ENCODE measurements around the gene KRT33A. TPM values are rescaled to one million over a fixed set of nuclear protein-coding genes. Genes with fewer than 3 reads are reported as not detected.
"Not testable (repeated sequence)": the region's sequence is repeated elsewhere in the genome, so short reads cannot be mapped to it uniquely, and the experiment has no call there.

Gene KRT33A
- total RNA-seq, 2 experiments from 2014 or later: not detected

DNA sequence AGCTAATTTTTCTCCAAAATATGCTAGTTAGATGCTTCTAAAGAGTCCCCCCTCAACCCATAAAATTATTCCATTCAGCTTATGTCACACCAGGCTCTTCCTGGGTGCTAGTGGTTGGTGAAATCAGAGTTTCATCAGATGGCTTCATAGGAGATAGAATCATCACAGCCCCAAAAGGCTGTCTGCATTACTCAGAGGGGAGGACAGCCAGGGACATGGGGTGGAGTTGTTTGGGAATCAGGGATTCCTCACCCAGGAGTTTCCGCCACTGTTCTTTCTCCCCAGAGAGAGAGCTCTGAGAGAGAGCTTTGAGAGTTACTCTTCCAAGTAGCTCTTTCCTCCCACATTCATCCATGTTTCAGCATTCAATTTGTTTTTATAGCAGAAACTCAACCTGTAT, 31.8 kb upstream of the KRT33A start:
- DNase-seq (no peak), ATAC-seq (ENCODE audit: low read depth) (no peak)
- Mint-ChIP-seq H3K36me3 (no peaks in the 10 kb centered on the region), H3K4me3 (no peak overlapping the region), H3K9me3 (peaks cover 6% of the 10 kb centered on the region), H3K27ac (no peak overlapping the region), H3K4me1 (no peaks in the 10 kb centered on the region), H3K27me3 (peaks cover 6% of the 10 kb centered on the region)
- POLR2A ChIA-PET: no interaction called here

- DNase-seq; H3K27ac Mint-ChIP-seq; POLR2A ChIA-PET; ATAC-seq (ENCODE audit: low read depth); H3K36me3 Mint-ChIP-seq; H3K4me3 Mint-ChIP-seq; H3K27me3 Mint-ChIP-seq; H3K9me3 Mint-ChIP-seq; H3K4me1 Mint-ChIP-seq: not testable (repeated sequence)
These were observed 31.3 kb upstream of the KRT33A start, which contains the start of gene KRT34 for GRCh38 chr17:41381943-41382342. Gene KRT34, minus strand, starts transcription at chr17:41382306. Its CDS starts 60 bp downstream, at chr17:41382246.

GRCh38 chr17:41380091-41380490, 29.5 kb upstream of the KRT33A start:
- ATAC-seq (ENCODE audit: low read depth); H3K27ac Mint-ChIP-seq; POLR2A ChIA-PET; H3K9me3 Mint-ChIP-seq; H3K36me3 Mint-ChIP-seq; DNase-seq; H3K4me1 Mint-ChIP-seq; H3K27me3 Mint-ChIP-seq; H3K4me3 Mint-ChIP-seq: not testable (repeated sequence)

DNA sequence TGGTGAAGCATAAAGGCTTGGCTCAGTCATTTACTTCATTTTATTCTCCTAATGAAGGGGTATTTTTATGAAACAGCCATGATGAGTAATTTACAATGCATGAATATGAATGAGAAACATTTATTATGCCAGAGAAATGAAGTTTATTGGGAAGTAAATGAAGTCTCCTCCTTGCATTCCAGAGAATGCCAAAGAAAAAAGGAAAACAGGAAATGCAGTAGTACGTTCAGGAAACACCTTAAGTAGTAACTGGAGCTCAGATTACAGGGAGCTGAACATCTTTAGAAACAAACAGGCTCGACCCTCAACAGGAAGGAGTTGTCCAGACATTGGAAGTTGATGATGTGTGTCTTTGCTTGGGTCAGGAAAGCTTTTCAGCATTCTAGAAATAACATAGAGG, 26.9 kb upstream of the KRT33A start:
- H3K36me3 Mint-ChIP-seq: no peaks in the 10 kb centered on the region
- H3K27ac Mint-ChIP-seq: no peak overlapping the region
- DNase-seq (no peak), ATAC-seq (ENCODE audit: low read depth) (no peak)
- H3K4me3 Mint-ChIP-seq: no peak overlapping the region
- POLR2A ChIA-PET: no interaction called here
- no peaks in the 10 kb centered on the region for H3K4me1 Mint-ChIP-seq
- H3K27me3 Mint-ChIP-seq: no peaks in the 10 kb centered on the region
- peaks cover 2% of the 10 kb centered on the region for H3K9me3 Mint-ChIP-seq

DNA sequence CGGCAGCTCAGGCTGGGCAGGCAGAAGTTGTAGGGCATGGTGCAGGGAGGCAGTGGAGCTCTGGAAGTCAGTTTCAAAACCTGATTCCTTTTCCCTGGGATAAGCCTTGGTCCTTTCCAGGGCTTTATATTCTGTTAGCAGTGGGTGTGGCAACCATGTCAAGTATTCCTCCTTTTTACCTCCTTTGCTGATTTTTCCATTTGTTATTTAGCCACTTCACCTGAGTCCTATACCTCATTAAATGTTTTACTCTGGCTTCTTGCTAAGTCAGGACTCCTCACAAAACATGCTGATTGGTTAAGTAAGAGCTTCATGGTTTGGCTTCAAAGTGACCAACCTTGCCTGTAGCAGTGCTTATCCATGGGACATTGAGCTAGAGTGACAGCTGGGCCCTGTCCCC, 19.1 kb upstream of the KRT33A start, which contains the start of gene KRT33B:
KRT33B (minus strand) TSS at position 101 of the 400 bp plus-strand sequence; CDS start at position 38, 63 bp downstream.
- Mint-ChIP-seq H3K4me3 (no peak within 1 kb of the TSS), H3K9me3 (no peaks in the 10 kb centered on the region), H3K4me1 (no peaks in the 10 kb centered on the region), H3K27ac (no peak within 1 kb of the TSS), H3K36me3 (no peaks in the 10 kb centered on the region), H3K27me3 (no peaks in the 10 kb centered on the region)
- POLR2A ChIA-PET: no interaction called here
- no peak for DNase-seq
- no peak for ATAC-seq (ENCODE audit: low read depth)

- Mint-ChIP-seq H3K27me3 (no peaks in the 10 kb centered on the region), H3K4me3 (no peak overlapping the region), H3K36me3 (no peaks in the 10 kb centered on the region), H3K9me3 (no peaks in the 10 kb centered on the region), H3K4me1 (no peaks in the 10 kb centered on the region), H3K27ac (no peak overlapping the region)
- no peak for ATAC-seq (ENCODE audit: low read depth)
- DNase-seq: no peak
- POLR2A ChIA-PET: no interaction called here
These were observed 18.4 kb upstream of the KRT33A start for GRCh38 chr17:41369023-41369422.

DNA sequence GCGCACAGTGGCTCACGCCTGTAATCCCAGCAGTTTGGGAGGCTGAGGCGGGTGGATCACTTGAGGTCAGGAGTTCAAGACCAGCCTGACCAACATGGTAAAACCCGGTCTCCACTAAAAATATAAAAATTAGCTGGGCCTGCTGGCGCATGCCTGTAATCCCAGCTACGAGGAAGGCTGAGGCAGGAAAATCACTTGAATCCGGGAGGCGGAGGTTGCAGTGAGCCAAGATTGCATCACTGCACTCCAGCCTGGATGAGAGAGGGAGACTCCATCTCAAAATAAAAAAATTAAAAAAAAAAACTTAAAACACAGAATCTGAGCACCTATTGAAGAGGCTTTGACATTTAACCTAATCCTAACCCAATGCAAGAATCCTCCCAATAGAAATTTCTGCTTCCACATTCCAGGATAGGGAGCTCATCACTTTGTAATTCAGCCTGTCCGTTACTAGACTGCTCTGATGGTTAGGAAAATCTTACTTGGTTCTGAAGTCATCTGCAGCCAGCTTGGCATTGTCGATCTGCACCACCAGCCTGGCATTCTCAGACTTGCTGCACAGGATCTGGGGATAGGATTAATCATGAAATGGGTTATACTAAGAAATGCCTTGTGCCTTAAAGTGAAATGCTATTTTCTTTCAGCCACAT, 16.9 kb upstream of the KRT33A start:
- no peaks in the 10 kb centered on the region for H3K36me3 Mint-ChIP-seq
- no peaks in the 10 kb centered on the region for H3K4me1 Mint-ChIP-seq
- no peaks in the 10 kb centered on the region for H3K9me3 Mint-ChIP-seq
- no peaks in the 10 kb centered on the region for H3K27me3 Mint-ChIP-seq
- H3K27ac Mint-ChIP-seq: no peak overlapping the region
- no peak overlapping the region for H3K4me3 Mint-ChIP-seq
- POLR2A ChIA-PET: no interaction called here
- DNase-seq (no peak), ATAC-seq (ENCODE audit: low read depth) (no peak)

GRCh38 chr17:41366070-41366469, 15.4 kb upstream of the KRT33A start:
- POLR2A ChIA-PET: no interaction called here
- ATAC-seq (ENCODE audit: low read depth): no peak
- Mint-ChIP-seq H3K27ac (no peak overlapping the region), H3K4me1 (no peaks in the 10 kb centered on the region), H3K4me3 (no peak overlapping the region), H3K27me3 (peaks cover 2% of the 10 kb centered on the region), H3K9me3 (no peaks in the 10 kb centered on the region), H3K36me3 (no peaks in the 10 kb centered on the region)
- DNase-seq: no peak

DNA sequence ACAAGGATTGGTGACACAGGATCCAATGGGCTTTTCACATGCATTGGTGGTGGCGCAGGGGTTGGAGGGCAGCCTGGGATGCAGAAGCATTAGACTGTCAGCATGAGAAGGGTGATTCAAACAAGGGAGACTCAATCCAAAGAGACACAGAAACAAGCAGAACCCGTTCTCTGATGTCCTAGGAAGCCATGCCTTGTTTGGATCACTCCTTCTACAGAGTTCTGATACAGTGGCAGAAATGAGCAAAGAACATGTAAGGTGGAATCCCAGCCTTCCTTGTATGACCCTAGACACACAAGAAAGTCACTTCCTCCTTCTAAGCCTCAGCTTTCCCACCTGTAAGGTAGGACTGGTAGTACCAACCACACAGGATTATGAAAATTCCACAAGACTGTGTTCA, 13.3 kb upstream of the KRT33A start:
- Mint-ChIP-seq H3K27ac (no peak overlapping the region), H3K4me1 (no peaks in the 10 kb centered on the region), H3K9me3 (no peaks in the 10 kb centered on the region), H3K27me3 (peaks cover 2% of the 10 kb centered on the region), H3K4me3 (no peak overlapping the region), H3K36me3 (no peaks in the 10 kb centered on the region)
- ATAC-seq (ENCODE audit: low read depth): no peak
- POLR2A ChIA-PET: no interaction called here
- DNase-seq: no peak

DNA sequence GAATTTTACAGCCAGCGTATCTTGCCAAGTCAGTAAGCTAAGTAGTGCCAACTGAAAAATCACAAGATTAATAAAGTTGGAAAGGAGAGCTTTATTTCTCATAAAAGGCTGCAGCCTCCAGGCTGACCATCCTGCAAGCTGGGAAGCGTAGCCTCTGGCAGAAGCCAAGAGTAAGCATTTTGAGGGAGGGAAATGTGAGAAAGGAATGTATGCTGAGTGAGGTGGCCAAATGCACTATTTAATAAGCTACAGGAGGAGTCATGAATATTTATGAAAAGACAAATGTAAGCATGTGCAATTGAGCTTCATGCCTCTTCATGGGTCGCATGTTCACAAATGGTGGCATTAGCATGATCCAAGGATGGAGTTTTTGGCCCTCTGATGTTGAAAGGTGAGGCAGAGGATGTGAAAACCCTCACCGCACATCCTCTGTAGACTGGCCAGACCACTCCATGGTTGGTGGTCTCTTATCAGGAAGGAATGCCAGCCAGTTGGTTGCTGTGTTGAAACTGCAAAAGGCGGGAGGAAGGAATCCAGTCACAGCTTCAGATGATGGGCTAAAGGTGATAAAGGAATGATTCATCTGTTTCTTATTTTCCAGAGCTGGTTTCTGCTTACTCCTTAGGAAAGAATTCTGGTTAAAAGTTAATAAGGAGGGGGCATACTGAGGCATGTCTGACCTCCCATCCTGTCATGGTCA, 9.8 kb upstream of the KRT33A start:
- no peak for ATAC-seq (ENCODE audit: low read depth)
- Mint-ChIP-seq H3K27me3 (peaks cover 2% of the 10 kb centered on the region), H3K27ac (no peak overlapping the region), H3K4me3 (no peak overlapping the region), H3K9me3 (no peaks in the 10 kb centered on the region), H3K36me3 (no peaks in the 10 kb centered on the region), H3K4me1 (no peaks in the 10 kb centered on the region)
- no peak for DNase-seq
- POLR2A ChIA-PET: no interaction called here

GRCh38 chr17:41354536-41354935, 3.9 kb upstream of the KRT33A start:
- peaks cover 8% of the 10 kb centered on the region for H3K27me3 Mint-ChIP-seq

GRCh38 chr17:41352597-41353366, 2.2 kb upstream of the KRT33A start:
- POLR2A ChIA-PET: interaction anchor here (1.2 kb wide), 1 partner anchor 336 kb away, joined by 3 read pairs; no protein-coding TSS in a partner anchor
- H3K27ac Mint-ChIP-seq: no peak overlapping the region

More at GRCh38 chr17:41354536-41354935, 3.9 kb upstream of the KRT33A start:
- no peaks in the 10 kb centered on the region for H3K4me1 Mint-ChIP-seq
- POLR2A ChIA-PET: no interaction called here
- H3K9me3 Mint-ChIP-seq: no peaks in the 10 kb centered on the region
- no peak overlapping the region for H3K4me3 Mint-ChIP-seq
- ATAC-seq (ENCODE audit: low read depth): no peak
- no peaks in the 10 kb centered on the region for H3K36me3 Mint-ChIP-seq
- H3K27ac Mint-ChIP-seq: no peak overlapping the region
- no peak for DNase-seq

GRCh38 chr17:41351177-41351576, 549 bp upstream of the KRT33A start:
- H3K9me3 Mint-ChIP-seq: no peaks in the 10 kb centered on the region
- H3K4me3 Mint-ChIP-seq: no peak overlapping the region
- DNase-seq: no peak
- no peaks in the 10 kb centered on the region for H3K4me1 Mint-ChIP-seq
- H3K27ac Mint-ChIP-seq: no peak overlapping the region
- H3K36me3 Mint-ChIP-seq: no peaks in the 10 kb centered on the region
- ATAC-seq (ENCODE audit: low read depth): no peak
- POLR2A ChIA-PET: no interaction called here
- H3K27me3 Mint-ChIP-seq: peaks cover 8% of the 10 kb centered on the region

More at GRCh38 chr17:41352597-41353366, 2.2 kb upstream of the KRT33A start:
- no peaks in the 10 kb centered on the region for H3K4me1 Mint-ChIP-seq
- H3K4me3 Mint-ChIP-seq: no peak overlapping the region
- H3K36me3 Mint-ChIP-seq: no peaks in the 10 kb centered on the region
- DNase-seq (no peak), ATAC-seq (ENCODE audit: low read depth) (no peak)
- H3K9me3 Mint-ChIP-seq: no peaks in the 10 kb centered on the region
- H3K27me3 Mint-ChIP-seq: peaks cover 8% of the 10 kb centered on the region

Measured in activated naive CD8-positive, alpha-beta T cell treated with anti-CD3 and anti-CD28 coated beads, Interleukin-2, amount 10 ng/mL, durations not matched to agents 7 days and 5 days (primary cell).